GM19468 (cell line): ENCODE results near the gene MKKS.
"Not testable (repeated sequence)": the region's sequence is repeated elsewhere in the genome, so short reads cannot be mapped to it uniquely, and the experiment has no call there.

Experiments used
- ATAC-seq: cut with Tn5 transposase; IDR thresholded peaks from one replicate; pipeline ENCODE4 v1.9.1; 2021; ENCODE audit warnings: mild to moderate bottlenecking, moderate library complexity, moderate number of reproducible peaks; ENCODE audit not compliant: unreplicated experiment; ENCODE audit errors: extremely low read depth

The MKKS gene

GRCh38 chr20:10417218-10417617 is 16.8 kb downstream of the MKKS start:
- ATAC-seq: not testable (repeated sequence)

GRCh38 chr20:10415013-10415650 is 18.9 kb downstream of the MKKS start:
- no peak for ATAC-seq

DNA sequence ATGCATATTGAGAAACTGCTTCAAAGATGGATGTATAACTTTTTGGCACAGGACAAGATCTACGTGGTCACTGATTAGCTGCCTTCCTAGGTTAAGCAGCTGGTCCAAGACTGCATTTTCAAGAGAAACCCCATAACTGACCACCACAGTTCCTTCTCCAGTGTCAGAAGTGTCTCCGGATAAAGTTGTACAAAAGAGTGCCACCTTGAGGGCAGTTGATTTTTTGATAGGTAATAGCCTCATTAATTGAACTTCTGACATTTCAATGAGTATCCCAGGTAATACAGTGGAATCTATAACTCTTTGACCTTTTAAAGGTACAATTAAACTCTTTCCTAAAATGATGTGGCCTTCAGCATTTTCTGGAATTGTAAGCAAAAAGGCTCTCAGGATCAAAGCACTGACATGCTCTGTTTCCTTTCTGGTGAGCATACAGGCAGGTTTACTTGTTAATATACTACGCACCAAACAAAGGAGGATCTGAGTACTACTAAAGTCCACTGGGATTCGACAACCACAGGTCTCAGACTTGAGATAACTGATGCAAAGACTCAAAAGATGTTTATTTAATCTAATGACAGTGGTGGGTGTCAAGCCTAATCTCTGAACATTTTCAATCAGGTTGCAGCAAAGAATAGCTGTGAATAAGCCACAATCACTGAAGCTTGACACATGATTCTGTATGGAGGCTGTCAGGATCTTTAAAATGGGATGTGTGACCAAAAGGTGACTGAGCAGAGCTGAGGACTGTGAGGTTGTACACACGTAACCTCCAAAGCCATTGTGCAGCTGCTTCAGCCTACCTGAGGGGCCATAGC is 21.2 kb downstream of the MKKS start:
- no peak for ATAC-seq

DNA sequence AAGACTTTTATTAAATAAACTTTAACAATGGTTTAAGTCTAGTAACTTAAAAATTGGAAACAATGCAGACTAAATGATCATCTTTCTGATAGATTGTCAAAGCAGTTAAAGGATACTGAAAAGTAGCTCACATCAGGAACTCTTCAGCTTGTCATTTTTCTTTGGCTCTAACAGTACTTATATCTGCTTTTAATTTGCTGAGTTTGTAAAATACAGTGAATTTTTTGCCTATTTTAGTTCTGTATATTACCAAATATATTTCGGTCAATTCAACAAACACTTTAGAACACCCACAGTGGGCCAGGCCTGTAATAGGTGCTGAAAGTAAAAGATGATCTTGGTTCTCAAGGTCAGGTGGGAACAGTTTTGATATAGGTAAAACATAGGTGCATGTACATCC is 22.3 kb downstream of the MKKS start:
- no peak for ATAC-seq

DNA sequence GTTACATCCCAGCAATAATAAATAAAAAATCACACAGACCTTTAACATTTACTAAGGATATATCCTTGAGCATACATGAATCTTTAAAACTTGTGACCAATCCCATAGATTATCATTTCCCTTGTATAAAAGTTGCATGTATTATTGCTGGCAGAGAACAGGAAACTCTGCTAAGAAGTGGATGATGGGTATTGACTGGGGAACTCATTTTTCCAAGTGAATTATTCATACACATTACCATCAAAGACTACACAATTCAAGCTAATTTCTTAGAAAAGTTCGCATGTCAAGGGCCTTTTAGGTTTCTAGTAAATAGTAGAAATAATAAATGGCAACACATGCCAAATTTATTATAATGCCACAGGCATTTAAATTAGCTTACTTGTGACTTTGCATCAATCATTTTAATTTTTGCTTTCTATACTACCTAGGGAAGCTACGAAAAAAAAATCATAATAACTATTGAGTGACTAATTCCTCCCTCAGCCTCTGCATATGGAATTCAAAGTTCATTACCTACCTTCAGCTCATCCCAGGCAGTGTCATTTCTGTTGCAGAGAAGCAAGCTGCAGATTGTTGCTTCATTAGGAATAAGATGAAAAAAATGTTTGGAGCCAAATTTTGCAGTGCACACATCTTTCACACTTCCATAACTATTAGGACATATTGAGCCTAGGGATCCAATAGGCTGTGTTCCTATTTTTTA is 25.8 kb downstream of the MKKS start:
- ATAC-seq: no peak

- no peak for ATAC-seq
Measured at GRCh38 chr20:10404959-10405530, 29.0 kb downstream of the MKKS start.

GRCh38 chr20:10404023-10404628 is 29.9 kb downstream of the MKKS start:
- ATAC-seq: no peak

GRCh38 chr20:10402938-10403608 is 30.9 kb downstream of the MKKS start:
- no peak for ATAC-seq

- no peak for ATAC-seq
Measured at GRCh38 chr20:10398834-10399369, 35.1 kb downstream of the MKKS start.

GRCh38 chr20:10394752-10395151 is 39.3 kb downstream of the MKKS start:
- ATAC-seq: not testable (repeated sequence)

DNA sequence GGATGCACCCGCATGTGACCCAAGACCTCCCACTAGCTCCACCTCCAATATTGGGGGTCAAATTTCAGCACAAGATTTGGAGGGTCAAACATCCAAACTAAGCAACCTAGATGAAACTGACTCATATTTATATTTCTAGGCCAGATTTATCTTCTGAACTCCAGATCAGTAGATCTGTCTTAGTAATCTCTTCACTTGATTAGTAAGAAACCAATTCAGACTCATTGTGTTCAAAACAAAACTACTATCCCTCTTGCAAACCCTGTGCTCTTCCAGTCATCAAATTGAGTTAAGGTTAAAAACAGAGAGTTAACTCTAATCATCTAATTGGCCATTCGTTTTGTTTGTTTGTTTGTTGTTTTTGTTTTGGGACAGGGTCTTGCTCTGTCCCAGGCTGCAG is 43.3 kb downstream of the MKKS start:
- no peak for ATAC-seq

- no peak for ATAC-seq
Measured at GRCh38 chr20:10388597-10388996, 45.4 kb downstream of the MKKS start.

DNA sequence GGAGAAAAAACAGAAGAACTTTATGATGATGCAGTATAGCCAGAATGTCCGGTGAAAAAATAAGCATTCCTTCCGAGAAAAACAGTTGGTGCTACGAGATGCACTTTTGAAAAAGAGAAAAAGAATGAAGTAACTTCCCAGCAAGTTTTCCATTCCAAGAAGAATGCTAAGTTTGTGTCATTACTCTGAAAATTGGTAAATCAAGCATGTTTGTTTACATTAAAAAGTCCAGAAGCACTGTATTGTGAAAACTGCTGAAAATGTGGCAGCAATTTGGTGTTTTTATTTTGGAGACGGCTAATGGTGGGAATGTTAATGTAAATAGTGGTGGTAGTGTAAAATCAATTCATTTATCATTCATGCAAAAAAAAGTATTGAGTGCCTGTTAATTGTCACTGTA is 46.3 kb downstream of the MKKS start:
- ATAC-seq: no peak

- ATAC-seq: no peak
Measured at GRCh38 chr20:10385850-10386544, 48.0 kb downstream of the MKKS start.

GRCh38 chr20:10381477-10381876 is 52.5 kb downstream of the MKKS start:
- no peak for ATAC-seq

DNA sequence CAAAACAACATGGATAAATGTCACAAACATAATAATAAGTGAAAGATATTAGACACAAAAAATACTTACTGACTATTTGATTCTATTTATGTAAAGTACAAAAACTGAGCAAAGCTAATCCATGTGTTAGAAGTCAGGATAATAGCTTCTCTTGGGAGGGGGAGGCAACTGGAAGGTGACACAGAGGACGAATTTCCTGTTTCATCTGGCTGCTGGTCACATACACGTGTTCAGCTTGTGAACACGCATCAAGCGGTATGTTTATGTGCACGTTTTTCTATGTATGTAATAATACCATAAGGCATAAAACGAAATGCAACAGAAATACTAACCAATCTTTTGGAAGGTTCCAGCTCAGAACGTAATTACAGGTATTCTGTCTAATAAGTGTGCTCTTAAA is 54.3 kb downstream of the MKKS start:
- no peak for ATAC-seq

DNA sequence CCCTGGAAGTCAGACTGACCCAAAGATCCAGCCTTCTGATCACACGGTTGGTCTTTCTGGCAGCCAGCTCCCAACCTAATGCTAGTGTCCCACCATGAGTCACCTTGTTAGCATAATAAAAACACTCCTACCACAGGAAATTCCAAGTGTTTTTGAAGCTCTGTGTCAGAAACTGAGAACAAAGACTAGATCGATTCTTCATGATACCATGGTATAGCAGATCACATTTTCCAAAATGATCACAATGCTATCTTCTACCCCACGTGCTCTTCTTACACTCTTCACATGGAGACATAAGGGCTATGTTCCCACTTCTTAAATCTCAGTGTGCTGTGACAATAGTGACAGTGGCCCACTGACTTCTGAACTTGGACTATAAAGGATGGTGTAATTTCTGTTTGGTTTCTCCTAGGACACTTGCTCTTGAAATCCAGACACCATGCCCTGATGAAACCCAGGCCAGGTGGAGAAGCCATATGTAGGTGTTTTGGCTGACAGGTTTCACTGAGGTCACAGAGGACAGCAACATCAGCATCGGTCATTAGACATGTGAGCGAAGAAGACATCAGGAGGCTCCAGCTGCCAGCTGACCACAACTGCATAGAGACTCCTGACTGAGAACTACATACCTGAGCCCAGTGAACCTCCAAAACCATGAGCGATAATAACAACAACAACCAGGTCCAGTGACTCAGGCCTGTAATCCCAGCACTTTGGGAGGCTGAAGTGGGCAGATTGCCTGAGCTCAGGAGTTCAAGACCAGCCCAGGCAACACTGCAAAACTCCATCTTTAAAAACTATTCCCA is 57.5 kb downstream of the MKKS start:
- ATAC-seq: no peak

DNA sequence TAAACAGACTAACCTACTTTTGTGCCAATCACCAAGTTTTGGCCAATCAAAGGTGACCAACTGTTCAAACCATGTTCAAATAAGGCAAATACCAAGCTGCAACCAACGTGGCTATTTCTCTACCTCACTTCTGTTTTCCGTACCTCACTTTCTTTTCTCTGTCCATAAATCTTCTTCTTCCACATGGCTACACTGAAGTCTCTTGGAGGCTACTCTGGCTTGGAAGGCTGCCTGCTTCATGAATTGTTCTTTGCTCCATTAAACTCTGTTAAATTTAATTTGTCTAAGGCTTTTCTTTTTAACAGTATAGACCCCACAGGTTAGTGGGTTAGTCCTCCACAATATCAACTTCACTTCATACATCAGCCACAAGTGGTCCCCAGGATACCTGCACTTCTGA is 58.8 kb downstream of the MKKS start:
- no peak for ATAC-seq
